Activated CD8-positive, alpha-beta memory T cell treated with anti-CD3 and anti-CD28 coated beads, Interleukin-2, amount 50 U/mL, for 24 hours (primary cell): ENCODE data around the gene OLIG2.

Experiments
- DNase-seq: peaks from one replicate; pipeline ENCODE4 v3.0.0-alpha.2; 2020; ENCODE audit errors: extremely low read depth

The OLIG2 gene

GRCh38 chr21:33025489-33026442, at the start of gene OLIG2:
Gene OLIG2, plus strand, starts transcription at chr21:33025935. Its CDS starts 928 bp downstream, at chr21:33026863.
- no peak for DNase-seq

- DNase-seq, result no peak
Measured at GRCh38 chr21:32976791-32977190, 48.9 kb upstream of the OLIG2 start.

GRCh38 chr21:32977216-32977615, 48.5 kb upstream of the OLIG2 start:
- DNase-seq, result no peak

- DNase-seq, result no peak
Measured at GRCh38 chr21:32978331-32979270, 47.1 kb upstream of the OLIG2 start.

GRCh38 chr21:32979598-32980268, 46.0 kb upstream of the OLIG2 start:
- no peak for DNase-seq

GRCh38 chr21:32981096-32981495, 44.6 kb upstream of the OLIG2 start:
- no peak for DNase-seq

GRCh38 chr21:32990666-32991065, 35.1 kb upstream of the OLIG2 start:
- no peak for DNase-seq

- DNase-seq, result no peak
Measured at GRCh38 chr21:32991361-32991760, 34.4 kb upstream of the OLIG2 start.

GRCh38 chr21:32993894-32994293, 31.8 kb upstream of the OLIG2 start:
- no peak for DNase-seq

GRCh38 chr21:32994305-32994704, 31.4 kb upstream of the OLIG2 start:
- DNase-seq, result no peak

- DNase-seq, result no peak
Measured at GRCh38 chr21:33007747-33008146, 18.0 kb upstream of the OLIG2 start.

- no peak for DNase-seq
Measured at GRCh38 chr21:33008333-33009051, 17.2 kb upstream of the OLIG2 start.

GRCh38 chr21:33010931-33011330, 14.8 kb upstream of the OLIG2 start:
- no peak for DNase-seq

- no peak for DNase-seq
Measured at GRCh38 chr21:33011462-33011861, 14.3 kb upstream of the OLIG2 start.

GRCh38 chr21:33013626-33014025, 12.1 kb upstream of the OLIG2 start:
- no peak for DNase-seq

GRCh38 chr21:33014331-33014730, 11.4 kb upstream of the OLIG2 start:
- DNase-seq, result no peak

- no peak for DNase-seq
Measured at GRCh38 chr21:33015096-33015495, 10.6 kb upstream of the OLIG2 start.

- no peak for DNase-seq
Measured at GRCh38 chr21:33015756-33016155, 10.0 kb upstream of the OLIG2 start.

GRCh38 chr21:33018707-33019465, 6.8 kb upstream of the OLIG2 start:
- no peak for DNase-seq

GRCh38 chr21:33019516-33019884, 6.2 kb upstream of the OLIG2 start:
- DNase-seq, result no peak
